Naive thymus-derived CD8-positive, alpha-beta T cell (primary cell): ENCODE results near the gene ANKIB1. TPM values are rescaled to one million over a fixed set of nuclear protein-coding genes. Genes with fewer than 3 reads are reported as not detected.
A peak's percentile ranks its signal among the peaks of the same experiment; 100 is the strongest.

Experiments
- ATAC-seq, 2 donors: fragments of 150-1000 bp; cut with Tn5 transposase in 1 of 2; sonication (Bioruptor Pico), chemical (Tn5 transposase) in 1 of 2; 1 replicate in 1 of 2; 2 replicates in 1 of 2; pipeline ENCODE4 v1.10.0; 2021; ENCODE audit warnings: mild to moderate bottlenecking in 2 of 2, moderate library complexity in 2 of 2
- POLR2A ChIA-PET: fragments of 350-600 bp; sonication (Branson Sonifier 250); formaldehyde crosslinking; loops from one replicate; lab custom pipeline; 2021; ENCODE audit warnings: antibody characterized with exemption; lab: Charles Lee
- DNase-seq, 10 donors: peaks; one replicate each; pipeline versions ENCODE4 v3.0.0 to v3.0.0-alpha.2; 2020 to 2022
- H3K27ac Mint-ChIP-seq, 10 donors: one replicate each; pipeline ENCODE4 v1.8.0; 2020 to 2022; ENCODE audit warnings: mild to moderate bottlenecking in 10 of 10, mixed read lengths in 10 of 10, moderate library complexity in 4 of 10, inconsistent platforms in 1 of 10
- H3K27me3 Mint-ChIP-seq, 5 donors: one replicate each; pipeline ENCODE4 v1.8.0; 2021 to 2022; ENCODE audit warnings: mixed read lengths in 5 of 5
- H3K36me3 Mint-ChIP-seq, 3 donors: one replicate each; pipeline ENCODE4 v1.8.0; 2020 to 2022; ENCODE audit warnings: mixed read lengths in 3 of 3, mild to moderate bottlenecking in 2 of 3, inconsistent platforms in 1 of 3
- H3K4me1 Mint-ChIP-seq, 4 donors: one replicate each; pipeline ENCODE4 v1.8.0; 2021 to 2022; ENCODE audit warnings: mixed read lengths in 4 of 4
- H3K4me3 Mint-ChIP-seq, 10 donors: one replicate each; pipeline ENCODE4 v1.8.0; 2020 to 2022; ENCODE audit warnings: mild to moderate bottlenecking in 10 of 10, mixed read lengths in 10 of 10, moderate library complexity in 6 of 10, inconsistent platforms in 1 of 10
- H3K9me3 Mint-ChIP-seq, 9 donors: one replicate each; pipeline ENCODE4 v1.8.0; 2020 to 2022; ENCODE audit warnings: mixed read lengths in 9 of 9, mild to moderate bottlenecking in 3 of 9, inconsistent platforms in 1 of 9, moderate library complexity in 1 of 9
- microRNA-seq: library from miRNA; unstranded; fragments of <30 nt; microRNA quantifications from one replicate; pipeline ENCODE4 v1.2.0, GENCODE V29; 2022; ENCODE audit warnings: borderline microRNAs expressed
- polyA plus RNA-seq, 3 donors: library from polyadenylated mRNA; unstranded; fragments of 300-500 nt; fragmentation: Illumina TruSeq; gene quantifications; one replicate each; pipeline ENCODE4 v1.2.3, GENCODE V29; 2021
- total RNA-seq, 8 experiments: library from RNA in 2 of 8; stranded (reverse) in 2 of 8; gene quantifications; one replicate each; pipeline ENCODE4 v1.2.3 and lab custom pipeline; 2021 to 2026

Gene ANKIB1
- total and polyA plus RNA-seq, 5 experiments from 2014 or later, result 5.1 to 91.0 (median 12.7) TPM

DNA sequence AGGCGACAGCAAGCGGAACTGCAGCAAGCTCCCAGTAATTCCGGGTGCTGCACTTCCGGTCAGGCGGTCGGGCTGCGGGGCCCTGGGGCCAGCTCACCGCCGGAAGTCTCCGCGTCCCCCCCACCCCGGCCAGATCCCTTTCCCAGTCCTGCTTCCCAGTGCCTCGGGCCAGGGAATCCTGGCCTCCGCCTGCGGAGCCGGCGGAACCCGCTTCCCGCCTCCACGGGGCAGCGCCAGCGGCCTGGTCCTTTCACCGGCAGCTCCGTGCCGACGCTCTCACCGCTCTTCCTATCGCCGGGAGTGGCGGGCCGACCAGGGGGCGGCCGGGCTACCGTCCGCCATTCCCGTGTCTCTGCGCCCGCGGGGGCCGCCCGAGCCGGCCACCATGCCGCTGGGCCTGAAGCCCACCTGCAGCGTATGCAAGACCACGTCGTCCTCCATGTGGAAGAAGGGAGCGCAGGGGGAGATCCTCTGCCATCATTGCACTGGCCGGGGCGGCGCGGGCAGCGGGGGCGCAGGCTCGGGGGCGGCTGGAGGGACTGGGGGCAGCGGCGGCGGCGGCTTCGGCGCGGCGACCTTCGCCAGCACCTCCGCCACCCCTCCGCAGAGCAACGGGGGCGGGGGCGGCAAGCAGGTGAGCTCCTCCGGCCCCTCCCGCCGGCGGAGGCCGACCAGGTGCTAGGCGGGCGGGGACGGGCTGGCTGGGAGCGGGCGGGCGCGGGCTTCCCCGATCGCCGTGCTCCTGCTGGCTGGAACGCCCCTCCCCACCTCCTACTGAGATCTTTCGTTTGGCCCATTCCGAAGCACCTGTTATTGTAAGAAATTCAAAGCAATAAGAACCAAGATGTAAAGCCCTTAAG lies 201.8 kb downstream of the ANKIB1 start, which contains the start of gene GATAD1:
GATAD1 (plus strand) TSS at position 138 of the 860 bp plus-strand sequence; CDS start at position 386, 248 bp downstream.
- ATAC-seq (peak; percentile 70 to 74), DNase-seq (peak; percentile 63 to 90 (median 79))
- H3K27ac Mint-ChIP-seq, result peak within 1 kb of the TSS; percentile 95 to 99 (median 98)
- no peaks in the 10 kb centered on the region for H3K9me3 Mint-ChIP-seq
- POLR2A ChIA-PET, result interaction anchor here (0.6 to 2.9 kb wide), 17 partner anchors 10 to 784 kb away, joined by 3 to 51 read pairs (median 5); partner anchors contain the start of genes AKAP9, ANKIB1, CYP51A1 and FAM133B
- H3K36me3 Mint-ChIP-seq, result peaks cover 0 to 19% (median 0%) of the 10 kb centered on the region in 3 donors
- H3K4me1 Mint-ChIP-seq, result peaks cover 12 to 16% (median 15%) of the 10 kb centered on the region in 4 donors
- no peaks in the 10 kb centered on the region for H3K27me3 Mint-ChIP-seq
- peak within 1 kb of the TSS; percentile 88 to 98 (median 92) for H3K4me3 Mint-ChIP-seq

DNA sequence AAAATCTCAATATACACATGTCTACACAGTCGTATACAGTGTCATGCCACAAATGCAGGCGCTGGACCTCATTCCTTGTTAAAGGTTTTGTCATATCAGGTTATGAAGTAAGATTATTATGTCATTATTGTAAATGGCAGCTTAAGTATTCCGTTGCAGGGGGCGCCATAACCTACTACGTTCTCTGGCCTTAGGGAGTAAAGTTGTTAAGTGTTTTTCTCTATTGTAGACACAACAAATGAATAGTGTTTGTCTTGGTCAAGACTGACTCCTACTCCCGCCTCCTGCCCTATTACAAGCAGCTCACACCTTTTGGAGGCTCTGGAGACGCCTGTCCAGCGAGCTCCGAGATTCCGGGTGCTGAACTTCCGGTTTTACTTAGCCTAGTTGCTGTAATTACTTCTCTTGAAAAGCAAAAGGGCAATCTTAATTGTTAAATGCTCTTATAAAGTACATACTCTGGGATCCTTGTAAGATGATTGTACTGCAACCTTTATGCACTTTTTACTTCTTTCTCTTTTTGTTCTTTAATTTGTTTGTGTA lies 202.5 kb downstream of the ANKIB1 start:
- Mint-ChIP-seq H3K36me3 (peaks cover 0 to 22% (median 0%) of the 10 kb centered on the region in 3 donors), H3K27ac (peak overlapping the region; percentile 95 to 99 (median 98)), H3K4me3 (peak overlapping the region; percentile 87 to 98 (median 92)), H3K9me3 (no peaks in the 10 kb centered on the region), H3K4me1 (peaks cover 12 to 16% (median 15%) of the 10 kb centered on the region in 4 donors), H3K27me3 (no peaks in the 10 kb centered on the region)
- POLR2A ChIA-PET, result interaction anchor here (0.8 to 2.9 kb wide), 15 partner anchors 13 to 784 kb away, joined by 3 to 51 read pairs (median 7); partner anchors contain the start of genes AKAP9, ANKIB1, CYP51A1 and FAM133B
- ATAC-seq (peak; percentile 65 to 74), DNase-seq (peak; percentile 35 to 84 (median 60))

Small RNA genes lying within 50 kb of the gene (microRNA-seq; reads per million reads assigned to microRNA genes)
- not detected for gene MIR1285-1

Other genes starting within 250 kb of the ANKIB1 start
- gene CYP51A1, start 111.5 kb upstream of the ANKIB1 start, total RNA-seq, result 10 to 100 TPM; 13.1 TPM
- 10 to 100 TPM in 2 of 3 donors, 1 to 10 TPM in 1; 9.4 to 11.9 (median 11.0) TPM for gene CYP51A1, start 111.5 kb upstream of the ANKIB1 start, polyA plus RNA-seq
- under 1 TPM in 1 of 2 experiments, not detected in 1; 0.18 TPM for gene LRRD1, start 66.8 kb upstream of the ANKIB1 start, total RNA-seq
- not detected for gene LRRD1, start 66.8 kb upstream of the ANKIB1 start, polyA plus RNA-seq
- gene KRIT1, start 60 bp upstream of the ANKIB1 start, total RNA-seq, result 10 to 100 TPM; 67.3 to 67.8 TPM
- gene KRIT1, start 60 bp upstream of the ANKIB1 start, polyA plus RNA-seq, result 10 to 100 TPM; 11.2 to 20.1 (median 17.6) TPM
- gene GATAD1, start 201.5 kb downstream of the ANKIB1 start, total RNA-seq, result 10 to 100 TPM; 40.9 to 43.6 TPM
- gene GATAD1, start 201.5 kb downstream of the ANKIB1 start, polyA plus RNA-seq, result 10 to 100 TPM in 1 of 3 donors, 1 to 10 TPM in 2; 8.2 to 10.9 (median 9.3) TPM
- gene ERVW-1, start 232.0 kb downstream of the ANKIB1 start, total RNA-seq, result under 1 TPM in 1 of 2 experiments, not detected in 1; 0.16 TPM
- not detected for gene ERVW-1, start 232.0 kb downstream of the ANKIB1 start, polyA plus RNA-seq